Keratinocyte (primary cell): ENCODE data around the gene NLGN3.

ENCODE experiments used
- CTCF ChIP-seq, 3 experiments: IDR thresholded peaks in 1 of 3; conservative IDR thresholded peaks in 1 of 3; optimal IDR thresholded peaks in 1 of 3; 2 replicates in 2 of 3; 3 replicates in 1 of 3; pipeline versions ENCODE3 to v1.5.1; 2011; ENCODE audit warnings: low read length in 3 of 3, mild to moderate bottlenecking in 3 of 3, moderate library complexity in 2 of 3, control low read depth in 1 of 3, inconsistent platforms in 1 of 3; ENCODE audit not compliant: insufficient read depth in 2 of 3; ENCODE audit errors: extremely low read depth in 1 of 3
- EZH2 ChIP-seq: IDR thresholded peaks from one replicate; pipeline ENCODE4 v1.6.1; 2012; ENCODE audit warnings: inconsistent platforms, mild to moderate bottlenecking, low read length, moderate library complexity

GRCh38 chrX:71102292-71102691, 42.3 kb upstream of the NLGN3 start:
- TF ChIP-seq CTCF (optimal IDR thresholded peaks at IDR 0.05 in 1 of 3, IDR thresholded peaks at IDR 0.05 in 1 of 3, conservative IDR thresholded peaks at IDR 0.05 in 1 of 3; ENCODE audit: extremely low read depth in 1 of 3, insufficient read depth in 2 of 3, low read length in 3 of 3), result no peak
- TF ChIP-seq EZH2, result no peak
